ENCODE measurements around the gene MRE11.
"Not testable (repeated sequence)": the region's sequence is repeated elsewhere in the genome, so short reads cannot be mapped to it uniquely, and the experiment has no call there.

The MRE11 gene

DNA sequence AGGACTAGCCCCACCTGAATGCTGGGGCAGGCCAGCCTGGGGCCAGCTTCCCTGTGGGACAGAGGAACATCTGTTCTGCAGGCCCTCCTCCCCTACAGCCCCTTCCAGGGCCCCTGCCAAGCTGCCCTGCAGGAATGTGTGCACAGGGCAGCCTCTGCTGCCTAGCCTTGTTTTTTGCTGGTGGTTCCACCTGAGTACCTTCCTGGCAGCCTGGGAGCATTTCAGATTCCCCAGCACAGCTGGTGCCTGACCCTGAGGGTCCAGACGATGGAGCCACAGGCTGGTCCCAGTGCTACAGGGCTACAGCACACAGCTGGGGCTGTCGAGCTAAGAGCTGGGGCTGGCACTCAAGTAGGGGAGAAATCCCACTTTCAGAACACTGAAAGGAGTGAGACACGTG, 70.1 kb downstream of the MRE11 start:
- DNase-seq (ENCODE audit: low read depth), result no peak

DNA sequence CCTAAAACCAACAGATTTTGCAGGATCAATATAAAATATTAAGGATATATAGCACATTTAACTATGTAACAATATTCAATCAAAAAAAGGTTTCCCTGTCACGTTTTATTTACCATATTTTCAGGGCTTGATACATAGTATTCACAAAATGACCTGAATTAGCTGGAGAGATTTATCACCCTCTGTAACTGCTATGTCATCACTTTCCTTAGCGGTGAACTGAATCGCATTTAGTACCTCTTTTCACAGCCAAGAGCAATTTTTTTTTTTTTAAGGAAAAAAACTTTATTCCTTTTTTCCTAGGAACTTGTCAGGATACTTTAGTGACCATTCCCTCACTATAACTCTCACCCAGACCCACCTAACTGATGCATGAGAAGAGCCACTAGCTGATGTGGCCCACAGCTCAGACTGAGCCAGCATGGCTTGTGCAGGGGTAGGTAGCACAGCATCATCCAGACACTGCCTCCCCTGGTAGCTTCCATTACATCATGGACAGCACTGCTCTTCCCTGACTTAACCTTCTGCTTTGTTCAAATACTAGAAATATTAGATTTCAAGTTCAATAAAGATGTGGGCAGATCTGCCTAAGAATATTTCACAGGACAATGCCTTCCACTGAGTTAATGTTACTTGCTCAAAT, 75.4 kb downstream of the MRE11 start:
- DNase-seq (ENCODE audit: low read depth), result no peak

GRCh38 chr11:94417386-94417987, 76.2 kb downstream of the MRE11 start:
- no peak for DNase-seq (ENCODE audit: low read depth)

DNA sequence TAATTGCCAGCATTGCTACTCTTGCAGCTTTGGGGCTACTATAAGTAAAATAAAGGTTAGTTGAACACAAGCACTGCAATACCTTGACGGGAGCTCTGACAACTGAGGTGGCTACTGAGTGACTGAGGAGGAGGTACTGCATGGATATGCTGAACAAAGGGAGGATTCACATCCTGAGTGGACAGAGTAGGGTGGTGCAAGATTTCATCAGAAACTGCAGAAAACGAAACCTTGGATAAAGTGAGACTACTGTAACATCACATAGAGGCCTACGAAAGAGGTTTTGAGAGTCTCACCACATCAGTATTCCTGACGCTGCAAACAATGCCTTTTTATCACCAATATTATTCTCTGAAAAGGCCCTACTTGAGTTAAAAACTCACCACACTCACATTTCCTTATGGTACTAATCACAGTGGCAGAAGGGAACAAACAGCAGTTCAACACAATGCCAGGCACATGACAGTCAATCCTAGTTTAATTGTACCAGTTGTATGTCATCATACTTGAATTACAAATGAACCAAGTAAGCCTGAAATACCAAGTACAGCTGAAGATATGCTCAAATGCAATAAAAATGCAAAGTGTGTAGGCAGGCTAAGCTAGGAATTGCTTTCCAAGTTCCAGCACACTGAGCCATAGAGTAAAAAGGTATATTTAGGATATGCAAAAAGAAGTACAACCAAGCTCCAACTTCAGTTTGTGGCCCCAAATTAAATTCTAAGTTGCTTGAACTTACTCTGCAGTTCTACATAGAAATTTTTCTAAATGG, 88.4 kb downstream of the MRE11 start:
- DNase-seq (ENCODE audit: low read depth), result no peak

DNA sequence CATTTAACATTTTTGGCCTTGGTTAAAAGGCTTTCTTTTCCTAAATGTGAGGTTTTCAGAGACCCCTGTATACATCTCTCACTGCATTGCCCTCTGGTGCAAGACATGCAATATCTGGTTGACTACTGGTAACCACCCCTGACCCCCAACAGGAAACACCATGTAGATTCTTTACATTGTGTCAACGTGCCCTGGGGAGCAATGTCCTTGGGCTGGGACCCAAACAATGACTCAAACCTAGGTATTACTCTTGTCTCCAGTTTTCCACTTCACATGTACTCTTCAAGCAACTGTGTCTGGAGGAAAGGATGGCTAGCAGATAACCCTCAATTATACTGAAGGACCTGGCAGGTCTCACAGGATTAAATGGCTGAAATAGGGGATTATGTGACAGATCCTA, 91.3 kb downstream of the MRE11 start:
- no peak for DNase-seq (ENCODE audit: low read depth)

DNA sequence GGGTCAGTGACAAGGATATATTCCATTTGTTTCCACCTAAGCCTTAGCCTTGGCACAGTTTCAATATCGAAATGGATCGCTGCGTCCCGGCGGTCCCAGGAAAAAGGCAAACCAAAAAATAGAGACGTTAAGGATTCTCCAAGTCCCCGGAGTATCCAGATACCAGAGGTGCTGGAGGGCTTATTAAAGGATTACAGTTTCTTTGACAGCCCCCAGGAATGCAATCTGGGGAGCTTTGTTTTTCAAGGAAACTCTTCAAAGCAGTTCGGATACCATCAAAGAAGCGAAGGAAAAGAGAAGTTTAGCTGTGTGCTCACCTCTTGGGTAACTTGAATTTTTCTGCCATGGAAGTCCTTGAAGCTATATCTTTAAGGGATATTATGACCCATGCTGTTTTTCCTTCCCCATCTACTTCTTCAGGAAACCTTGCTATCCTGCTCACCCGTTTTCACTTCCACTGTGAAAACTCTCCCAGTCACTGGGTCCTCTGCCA, 91.8 kb downstream of the MRE11 start:
- no peak for DNase-seq (ENCODE audit: low read depth)

- DNase-seq (ENCODE audit: low read depth), result no peak
These were observed 92.5 kb downstream of the MRE11 start, which contains the start of gene GPR83 for GRCh38 chr11:94400839-94401772. Gene GPR83 (minus strand): TSS chr11:94401419. CDS start chr11:94401247, 172 bp downstream.

- no peak for DNase-seq (ENCODE audit: low read depth)
These were observed 93.2 kb downstream of the MRE11 start for GRCh38 chr11:94400457-94400838.

DNA sequence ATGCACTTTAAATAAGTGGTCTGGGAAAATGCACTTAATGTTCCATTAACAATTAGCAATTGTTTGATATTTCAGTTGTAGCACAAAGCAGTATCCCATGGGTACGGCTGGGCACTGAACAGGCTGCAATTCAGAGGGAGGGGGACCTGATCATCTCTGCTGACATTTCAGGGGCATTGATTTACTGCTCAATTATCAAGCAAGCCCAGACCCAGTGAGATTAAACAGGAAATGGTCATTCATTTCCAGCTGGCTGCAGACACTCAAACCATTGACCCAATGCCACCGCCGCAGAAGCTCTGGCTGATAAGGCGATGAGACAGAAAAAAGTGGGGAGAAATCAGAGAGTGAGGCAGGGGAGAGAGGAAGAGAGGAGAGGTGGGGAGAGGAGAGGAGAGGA, 93.6 kb downstream of the MRE11 start:
- no peak for DNase-seq (ENCODE audit: low read depth)

GRCh38 chr11:94398101-94398500, 95.5 kb downstream of the MRE11 start:
- no peak for DNase-seq (ENCODE audit: low read depth)

DNA sequence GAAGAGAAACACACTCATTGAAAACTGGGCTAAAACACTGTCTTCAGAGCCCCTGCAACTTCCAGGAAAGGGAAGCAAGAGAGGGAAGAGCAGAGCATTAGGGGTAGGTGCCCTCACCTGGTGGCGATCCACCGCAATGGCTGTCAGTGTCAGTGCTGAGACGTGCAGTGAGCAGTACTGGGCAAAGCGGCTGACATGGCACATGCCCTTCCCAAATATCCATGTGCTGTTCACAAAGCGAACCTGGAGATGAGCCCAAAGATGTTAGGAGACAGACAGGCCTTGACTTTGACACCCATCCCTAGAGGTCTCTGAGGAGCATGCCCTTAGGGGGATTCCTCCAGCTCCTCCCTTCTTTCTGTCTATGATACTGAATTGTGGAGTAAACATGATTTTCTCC, 97.4 kb downstream of the MRE11 start:
- no peak for DNase-seq (ENCODE audit: low read depth)

DNA sequence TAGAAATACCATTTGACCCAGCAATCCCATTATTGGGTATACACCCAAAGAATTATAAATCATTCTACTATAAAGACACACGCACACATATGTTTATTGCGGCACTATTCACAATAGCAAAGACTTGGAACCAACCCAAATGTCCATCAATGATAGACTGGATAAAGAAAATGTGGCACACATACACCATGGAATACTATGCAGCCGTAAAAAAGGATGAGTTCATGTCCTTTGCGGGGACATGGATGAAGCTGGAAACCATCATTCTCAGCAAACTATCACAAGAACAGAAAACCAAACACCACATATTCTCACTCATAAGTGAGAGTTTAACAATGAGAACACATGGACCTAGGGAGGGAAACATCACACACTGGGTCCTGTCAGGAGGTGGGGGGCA, 101.7 kb downstream of the MRE11 start:
- DNase-seq (ENCODE audit: low read depth), result not testable (repeated sequence)

DNA sequence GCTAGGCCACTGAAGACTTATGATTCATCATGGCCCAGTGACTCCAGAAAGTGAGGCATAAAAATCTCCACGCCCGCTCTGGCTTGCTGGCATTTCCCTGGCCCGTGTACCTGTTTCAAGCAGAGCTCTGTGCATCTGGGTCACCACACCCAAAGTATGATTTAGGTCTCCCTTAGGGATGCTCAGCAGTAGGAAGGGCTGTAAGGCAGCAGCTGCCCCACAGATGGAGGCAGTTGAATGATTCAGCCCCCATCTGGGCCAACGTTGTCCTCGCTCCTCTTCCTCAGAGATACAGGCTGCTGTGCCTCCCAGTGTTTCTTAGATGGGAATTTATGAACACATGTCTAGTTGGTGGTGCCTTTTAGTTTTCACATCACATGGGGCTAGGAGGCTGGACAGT, 114.0 kb downstream of the MRE11 start:
- no peak for DNase-seq (ENCODE audit: low read depth)

DNA sequence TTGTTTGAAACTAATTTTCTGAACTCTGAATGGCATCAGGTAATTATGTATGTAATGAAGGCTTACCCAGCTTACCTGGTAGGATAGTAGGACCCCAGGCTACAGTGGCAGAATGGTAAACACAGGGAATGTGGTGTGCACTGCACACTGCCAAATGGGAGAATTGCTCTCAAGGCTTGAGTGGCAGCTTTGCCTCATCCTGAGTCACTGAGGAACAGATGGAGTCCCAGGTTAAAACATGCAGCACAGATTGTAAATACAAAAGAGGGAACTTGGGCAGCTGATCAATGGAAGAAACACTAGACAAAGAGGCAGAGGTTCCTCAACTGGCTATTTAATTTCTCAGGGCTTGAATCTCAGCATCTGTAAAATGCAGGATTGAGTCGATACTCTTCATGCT, 116.8 kb downstream of the MRE11 start:
- no peak for DNase-seq (ENCODE audit: low read depth)

DNA sequence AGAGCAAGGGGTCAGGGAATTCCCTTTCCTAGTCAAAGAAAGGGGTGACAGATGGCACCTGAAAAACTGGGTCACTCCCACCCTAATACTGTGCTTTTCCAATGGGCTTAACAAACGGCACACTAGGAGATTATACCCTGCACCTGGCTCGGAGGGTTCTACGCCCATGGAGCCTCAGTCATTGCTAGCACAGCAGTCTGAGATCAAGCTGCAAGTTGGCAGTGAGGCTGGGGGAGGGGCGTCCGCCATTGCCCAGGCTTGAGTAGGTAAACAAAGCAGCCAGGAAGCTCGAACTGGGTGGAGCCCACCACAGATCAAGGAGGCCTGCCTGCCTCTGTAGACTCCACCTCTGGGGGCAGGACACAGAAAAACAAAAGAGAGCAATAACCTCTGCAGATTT, 123.1 kb downstream of the MRE11 start:
- DNase-seq (ENCODE audit: low read depth), result not testable (repeated sequence)

Measured in stimulated activated CD4-positive, alpha-beta T cell treated with anti-CD3 and anti-CD28 coated beads, Interleukin-2, amount 100 ng/mL, for 4 hours (primary cell).